ENCODE measurements around the gene FBXO8.

Gene FBXO8

GRCh38 chr4:174217273-174218126 lies 66.0 kb downstream of the FBXO8 start:
- peaks cover 6% of the 10 kb centered on the region for H3K9me3 ChIP-seq (ENCODE audit: control insufficient read depth, insufficient read depth, low read length)
- H3K36me3 ChIP-seq (ENCODE audit: control insufficient read depth, low read length) = no peaks in the 10 kb centered on the region
- H3K27ac ChIP-seq (ENCODE audit: low read depth, low read length) = no peak overlapping the region
- H3K4me1 ChIP-seq (ENCODE audit: control insufficient read depth, low read length) = no peaks in the 10 kb centered on the region
- no peaks in the 10 kb centered on the region for H3F3A ChIP-seq (ENCODE audit: control insufficient read depth, insufficient read depth)
- H4K20me1 ChIP-seq (ENCODE audit: control insufficient read depth, insufficient read depth, low read depth, low read length) = no peaks in the 10 kb centered on the region
- H3K4me3 ChIP-seq (ENCODE audit: low read length) = no peak overlapping the region
- no peaks in the 10 kb centered on the region for H3K9me2 ChIP-seq (replicated peaks; ENCODE audit: control insufficient read depth, low read length)
- peak overlapping the region; percentile 14; the same call in 1 of the 2 replicates for H3K4me2 ChIP-seq (ENCODE audit: low read length)
- TF ChIP-seq, protein P1, sequence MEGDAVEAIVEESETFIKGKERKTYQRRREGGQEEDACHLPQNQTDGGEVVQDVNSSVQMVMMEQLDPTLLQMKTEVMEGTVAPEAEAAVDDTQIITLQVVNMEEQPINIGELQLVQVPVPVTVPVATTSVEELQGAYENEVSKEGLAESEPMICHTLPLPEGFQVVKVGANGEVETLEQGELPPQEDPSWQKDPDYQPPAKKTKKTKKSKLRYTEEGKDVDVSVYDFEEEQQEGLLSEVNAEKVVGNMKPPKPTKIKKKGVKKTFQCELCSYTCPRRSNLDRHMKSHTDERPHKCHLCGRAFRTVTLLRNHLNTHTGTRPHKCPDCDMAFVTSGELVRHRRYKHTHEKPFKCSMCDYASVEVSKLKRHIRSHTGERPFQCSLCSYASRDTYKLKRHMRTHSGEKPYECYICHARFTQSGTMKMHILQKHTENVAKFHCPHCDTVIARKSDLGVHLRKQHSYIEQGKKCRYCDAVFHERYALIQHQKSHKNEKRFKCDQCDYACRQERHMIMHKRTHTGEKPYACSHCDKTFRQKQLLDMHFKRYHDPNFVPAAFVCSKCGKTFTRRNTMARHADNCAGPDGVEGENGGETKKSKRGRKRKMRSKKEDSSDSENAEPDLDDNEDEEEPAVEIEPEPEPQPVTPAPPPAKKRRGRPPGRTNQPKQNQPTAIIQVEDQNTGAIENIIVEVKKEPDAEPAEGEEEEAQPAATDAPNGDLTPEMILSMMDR (IDR thresholded peaks at IDR 0.05; ENCODE audit: low read depth, low read length, poor library complexity, severe bottlenecking) = no peak
- TF ChIP-seq EZH2phosphoT487 (IDR thresholded peaks at IDR 0.05; ENCODE audit: borderline replicate concordance, low read length) = no peak; the same call in 1 of the 2 replicates
- peaks cover 64% of the 10 kb centered on the region for H3K27me3 ChIP-seq (ENCODE audit: control insufficient read depth, low read length)
- no peaks in the 10 kb centered on the region for H3K79me2 ChIP-seq (ENCODE audit: control insufficient read depth, low read length)

DNA sequence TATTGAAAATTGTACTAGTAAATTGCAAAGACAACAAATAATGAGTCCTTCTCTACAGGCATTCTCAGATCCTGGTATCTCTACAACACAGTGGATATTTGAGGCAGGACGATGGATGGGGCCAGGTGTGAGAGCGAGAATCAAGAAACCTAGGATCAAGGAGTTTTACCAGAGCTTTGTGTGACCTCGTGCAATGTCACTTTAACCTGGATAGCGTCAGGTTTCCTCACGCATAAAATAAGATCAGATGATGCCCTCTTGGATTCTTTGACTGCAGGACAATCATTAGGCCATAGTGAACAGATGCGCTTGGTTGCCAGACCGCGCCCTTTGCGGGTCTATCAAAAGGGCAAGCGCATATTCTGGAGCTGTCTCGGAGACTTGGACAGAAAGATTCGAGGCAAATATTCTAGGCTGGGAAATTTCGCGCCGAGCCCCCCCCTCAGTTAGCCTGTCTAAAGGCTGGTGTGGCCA lies 66.6 kb downstream of the FBXO8 start:
- Histone ChIP-seq H3K36me3 (ENCODE audit: control insufficient read depth, low read length) (no peaks in the 10 kb centered on the region), H3F3A (ENCODE audit: control insufficient read depth, insufficient read depth) (no peaks in the 10 kb centered on the region), H3K4me1 (ENCODE audit: control insufficient read depth, low read length) (no peaks in the 10 kb centered on the region), H4K20me1 (ENCODE audit: control insufficient read depth, insufficient read depth, low read depth, low read length) (no peaks in the 10 kb centered on the region), H3K79me2 (ENCODE audit: control insufficient read depth, low read length) (no peaks in the 10 kb centered on the region), H3K9me3 (ENCODE audit: control insufficient read depth, insufficient read depth, low read length) (peaks cover 6% of the 10 kb centered on the region), H3K4me3 (ENCODE audit: low read length) (no peak overlapping the region), H3K27me3 (ENCODE audit: control insufficient read depth, low read length) (peaks cover 71% of the 10 kb centered on the region), H3K9me2 (replicated peaks; ENCODE audit: control insufficient read depth, low read length) (no peaks in the 10 kb centered on the region), H3K27ac (ENCODE audit: low read depth, low read length) (no peak overlapping the region), H3K4me2 (ENCODE audit: low read length) (no peak overlapping the region)
- TF ChIP-seq EZH2phosphoT487 (IDR thresholded peaks at IDR 0.05; ENCODE audit: borderline replicate concordance, low read length) = 0 out of 2 replicates have a peak, but pooled peaks have one; percentile 17
- TF ChIP-seq, protein P1 (IDR thresholded peaks at IDR 0.05; ENCODE audit: low read depth, low read length, poor library complexity, severe bottlenecking) = no peak

DNA sequence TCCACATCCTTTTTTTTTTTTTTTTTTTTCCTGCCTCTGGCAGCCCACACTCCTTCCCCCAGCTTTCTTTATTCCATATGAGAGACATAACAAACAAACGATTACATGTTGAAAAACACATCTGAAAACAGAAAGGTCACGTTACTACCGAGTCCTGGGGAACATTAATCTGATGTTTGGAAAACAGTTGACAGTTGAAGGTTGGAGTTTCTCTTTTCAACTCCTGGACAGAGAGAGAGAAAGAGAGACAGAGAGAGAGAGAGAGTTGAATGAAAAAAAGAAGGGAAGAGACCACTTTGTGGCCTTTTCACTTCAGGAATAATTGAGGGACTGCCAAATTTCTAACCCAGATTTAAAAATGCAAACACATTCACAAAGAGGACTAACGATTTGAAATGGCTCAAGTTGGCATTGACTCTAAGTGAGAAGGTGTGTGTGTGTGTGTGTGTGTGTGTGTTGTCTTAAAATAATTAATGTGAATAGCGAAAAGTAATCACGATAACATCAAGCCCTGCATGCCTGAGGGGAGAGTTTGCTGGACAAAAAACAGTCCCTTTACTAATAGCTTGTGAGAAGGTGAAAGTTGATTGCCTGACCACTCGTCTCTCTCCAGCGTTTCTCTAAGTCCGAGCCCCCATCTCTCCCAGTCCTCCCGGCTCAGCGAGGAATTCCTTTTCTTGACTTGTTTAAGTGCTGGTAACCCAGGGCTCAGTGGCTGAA lies 67.3 kb downstream of the FBXO8 start:
- Histone ChIP-seq H3F3A (ENCODE audit: control insufficient read depth, insufficient read depth) (no peaks in the 10 kb centered on the region), H3K9me2 (replicated peaks; ENCODE audit: control insufficient read depth, low read length) (no peaks in the 10 kb centered on the region), H3K4me3 (ENCODE audit: low read length) (no peak overlapping the region), H3K4me2 (ENCODE audit: low read length) (no peak overlapping the region), H3K9me3 (ENCODE audit: control insufficient read depth, insufficient read depth, low read length) (peaks cover 6% of the 10 kb centered on the region), H3K27ac (ENCODE audit: low read depth, low read length) (no peak overlapping the region), H3K27me3 (ENCODE audit: control insufficient read depth, low read length) (peaks cover 72% of the 10 kb centered on the region), H3K36me3 (ENCODE audit: control insufficient read depth, low read length) (no peaks in the 10 kb centered on the region), H3K79me2 (ENCODE audit: control insufficient read depth, low read length) (no peaks in the 10 kb centered on the region), H3K4me1 (ENCODE audit: control insufficient read depth, low read length) (no peaks in the 10 kb centered on the region), H4K20me1 (ENCODE audit: control insufficient read depth, insufficient read depth, low read depth, low read length) (no peaks in the 10 kb centered on the region)
- TF ChIP-seq, protein P1 (IDR thresholded peaks at IDR 0.05; ENCODE audit: low read depth, low read length, poor library complexity, severe bottlenecking) = no peak
- no peak for TF ChIP-seq EZH2phosphoT487 (IDR thresholded peaks at IDR 0.05; ENCODE audit: borderline replicate concordance, low read length)
